A204.1 (cell line): ENCODE data around the gene ABHD12.
"Not testable (repeated sequence)": the region's sequence is repeated elsewhere in the genome, so short reads cannot be mapped to it uniquely, and the experiment has no call there.

ENCODE experiments used
- FAIRE-seq: peaks from 2 replicates; lab custom pipeline; 2012; peaks lifted over from hg19 to GRCh38; lab: Jason Lieb, UNC

Gene ABHD12

GRCh38 chr20:25390538-25391528, at the start of gene ABHD12:
Gene ABHD12, minus strand, starts transcription at chr20:25390835. Its CDS starts 132 bp downstream, at chr20:25390703.
- no peak for FAIRE-seq

GRCh38 chr20:25439328-25439727, 48.7 kb upstream of the ABHD12 start:
- no peak for FAIRE-seq

- FAIRE-seq: no peak
Observed at GRCh38 chr20:25437153-25437581, 46.5 kb upstream of the ABHD12 start.

GRCh38 chr20:25424536-25424935, 33.9 kb upstream of the ABHD12 start:
- no peak for FAIRE-seq

GRCh38 chr20:25422032-25422431, 31.4 kb upstream of the ABHD12 start:
- FAIRE-seq: no peak

GRCh38 chr20:25421102-25421501, 30.5 kb upstream of the ABHD12 start:
- no peak for FAIRE-seq

- no peak for FAIRE-seq
Observed at GRCh38 chr20:25418776-25419175, 28.1 kb upstream of the ABHD12 start.

GRCh38 chr20:25408890-25409289, 18.3 kb upstream of the ABHD12 start:
- no peak for FAIRE-seq

- no peak for FAIRE-seq
Observed at GRCh38 chr20:25408170-25408547, 17.5 kb upstream of the ABHD12 start.

GRCh38 chr20:25407311-25408169, 16.9 kb upstream of the ABHD12 start, which contains the start of gene GINS1:
Gene GINS1, plus strand, starts transcription at chr20:25407673. Its CDS starts 148 bp downstream, at chr20:25407821.
- FAIRE-seq: no peak

GRCh38 chr20:25402583-25402982, 11.9 kb upstream of the ABHD12 start:
- FAIRE-seq: no peak

GRCh38 chr20:25400291-25400732, 9.7 kb upstream of the ABHD12 start:
- not testable (repeated sequence) for FAIRE-seq

GRCh38 chr20:25399037-25399430, 8.4 kb upstream of the ABHD12 start:
- FAIRE-seq: peak; percentile 86

GRCh38 chr20:25398376-25399036, 7.9 kb upstream of the ABHD12 start:
- no peak for FAIRE-seq

GRCh38 chr20:25397821-25398220, 7.2 kb upstream of the ABHD12 start:
- FAIRE-seq: no peak

- no peak for FAIRE-seq
Observed at GRCh38 chr20:25397096-25397495, 6.5 kb upstream of the ABHD12 start.

GRCh38 chr20:25394996-25395395, 4.4 kb upstream of the ABHD12 start:
- no peak for FAIRE-seq

- no peak for FAIRE-seq
Observed at GRCh38 chr20:25394276-25394675, 3.6 kb upstream of the ABHD12 start.

- no peak for FAIRE-seq
Observed at GRCh38 chr20:25389858-25390537, 637 bp downstream of the ABHD12 start.

GRCh38 chr20:25389401-25389857, 1.2 kb downstream of the ABHD12 start:
- FAIRE-seq: no peak

GRCh38 chr20:25382704-25383370, 7.8 kb downstream of the ABHD12 start:
- no peak for FAIRE-seq
